ENCODE data around the gene POLR3K. TPM values are rescaled to one million over a fixed set of nuclear protein-coding genes. Genes with fewer than 3 reads are reported as not detected.

The POLR3K gene
- total RNA-seq, 2 donors from 2014 or later: 31.1 to 35.8 TPM

- no peak for DNase-seq
- Mint-ChIP-seq H3K4me1 (no peaks in the 10 kb centered on the region), H3K9me3 (peaks cover 7% of the 10 kb centered on the region), H3K4me3 (no peak overlapping the region), H3K27me3 (ENCODE audit: insufficient read depth) (no peaks in the 10 kb centered on the region), H3K36me3 (ENCODE audit: low read depth) (peaks cover 18% of the 10 kb centered on the region), H3K27ac (peak overlapping the region; percentile 58)
- Histone ChIP-seq H3K36me3 (ENCODE audit: control insufficient read depth, insufficient read depth, low read length) (no peaks in the 10 kb centered on the region), H3K9ac (ENCODE audit: extremely low read depth, low read length, poor library complexity, severe bottlenecking) (no peak overlapping the region), H3K4me3 (ENCODE audit: low read length) (no peak overlapping the region), H3K9me3 (ENCODE audit: control insufficient read depth, low read length) (peaks cover 2% of the 10 kb centered on the region), H3K27ac (ENCODE audit: low read depth, low read length) (no peak overlapping the region), H3K27me3 (ENCODE audit: control insufficient read depth, insufficient read depth, low read length, poor library complexity, severe bottlenecking) (no peaks in the 10 kb centered on the region), H3K4me1 (ENCODE audit: control insufficient read depth, insufficient read depth, low read length) (no peaks in the 10 kb centered on the region)
- WGBS, 2 experiments (ENCODE audit: insufficient coverage in 1 of 2, insufficient read length in 1 of 2): 94 to 96% methylated on average over 7 to 15 of the region's 15 CpGs
- no peak for TF ChIP-seq CTCF (conservative IDR thresholded peaks at IDR 0.05)
These were observed 16.9 kb downstream of the POLR3K start for GRCh38 chr16:36336-36984.

DNA sequence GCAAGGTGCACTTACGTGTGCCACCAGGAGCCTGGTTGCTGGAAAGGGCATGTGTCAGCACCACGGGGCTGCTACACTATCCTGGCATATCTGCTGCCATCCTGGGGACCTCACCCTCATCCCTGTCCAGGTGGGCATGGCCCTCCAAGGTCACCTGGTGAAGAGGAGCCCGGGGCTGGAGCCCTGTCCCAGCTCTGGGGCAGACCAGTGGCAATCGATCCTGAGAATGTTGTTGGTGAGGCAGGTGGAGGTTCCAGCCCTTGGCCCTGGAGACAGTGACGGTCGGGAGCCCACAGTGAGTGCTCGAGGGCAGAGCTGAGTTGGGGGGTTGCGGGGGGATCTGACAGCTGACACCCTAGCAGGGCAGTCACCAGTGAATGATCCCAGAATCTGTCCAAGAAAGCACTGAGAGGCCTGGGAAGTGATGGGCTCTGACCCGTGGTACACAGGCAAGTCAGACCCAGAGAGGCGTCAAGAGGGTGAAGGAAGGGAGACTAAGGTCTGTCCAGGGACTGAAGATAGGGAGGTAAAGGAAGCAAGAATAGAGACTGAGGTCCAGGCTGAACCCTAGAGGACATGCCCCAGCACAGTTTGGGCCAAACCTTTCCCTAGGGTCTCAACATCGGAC, 17.6 kb downstream of the POLR3K start:
- Histone ChIP-seq H3K36me3 (ENCODE audit: control insufficient read depth, insufficient read depth, low read length) (no peaks in the 10 kb centered on the region), H3K9me3 (ENCODE audit: control insufficient read depth, low read length) (no peaks in the 10 kb centered on the region), H3K4me1 (ENCODE audit: control insufficient read depth, insufficient read depth, low read length) (no peaks in the 10 kb centered on the region), H3K4me3 (ENCODE audit: low read length) (no peak overlapping the region), H3K9ac (ENCODE audit: extremely low read depth, low read length, poor library complexity, severe bottlenecking) (no peak overlapping the region), H3K27ac (ENCODE audit: low read depth, low read length) (no peak overlapping the region), H3K27me3 (ENCODE audit: control insufficient read depth, insufficient read depth, low read length, poor library complexity, severe bottlenecking) (no peaks in the 10 kb centered on the region)
- Mint-ChIP-seq H3K9me3 (peaks cover under 1% of the 10 kb centered on the region), H3K36me3 (ENCODE audit: low read depth) (peaks cover 11% of the 10 kb centered on the region), H3K4me3 (no peak overlapping the region), H3K27ac (peak overlapping the region; percentile 58), H3K27me3 (ENCODE audit: insufficient read depth) (no peaks in the 10 kb centered on the region), H3K4me1 (no peaks in the 10 kb centered on the region)
- DNase-seq: no peak
- no peak for TF ChIP-seq CTCF (conservative IDR thresholded peaks at IDR 0.05)
- WGBS, 2 experiments (ENCODE audit: insufficient coverage in 1 of 2, insufficient read length in 1 of 2): 83 to 88% methylated on average over 8 to 10 of the region's 11 CpGs

DNA sequence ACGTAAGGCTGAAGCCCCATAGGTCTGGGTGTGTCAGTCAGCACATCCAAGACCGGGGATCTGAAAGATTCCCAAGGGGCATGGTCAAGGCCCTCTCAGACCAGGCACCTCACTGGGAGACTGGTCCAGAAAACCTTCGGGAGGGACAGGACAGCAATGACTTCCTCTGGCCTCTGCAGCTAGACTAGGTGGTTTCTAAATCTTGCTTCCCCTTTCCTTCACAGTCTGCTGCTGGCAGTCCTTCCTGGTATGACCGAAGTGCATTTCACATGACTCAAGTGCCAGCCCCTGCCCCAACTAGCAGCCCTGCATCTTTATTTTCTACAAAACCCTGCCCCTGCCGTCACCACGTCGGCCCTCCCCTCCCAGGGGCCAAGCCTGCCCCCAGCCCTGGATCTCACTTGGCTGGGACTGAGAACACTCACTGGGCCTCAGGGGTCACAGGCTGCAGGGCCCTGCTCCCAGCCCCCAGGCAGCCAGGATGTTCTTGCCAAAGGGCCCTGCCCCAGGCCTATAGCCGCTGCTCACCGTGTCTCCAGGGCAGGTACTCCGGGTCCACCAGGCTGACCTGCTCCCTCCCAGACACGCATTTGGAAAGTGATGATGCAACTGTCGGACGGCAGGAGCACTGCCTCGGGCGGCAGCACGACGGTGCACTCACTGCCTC, 18.3 kb downstream of the POLR3K start:
- Histone ChIP-seq H3K4me1 (ENCODE audit: control insufficient read depth, insufficient read depth, low read length) (no peaks in the 10 kb centered on the region), H3K27me3 (ENCODE audit: control insufficient read depth, insufficient read depth, low read length, poor library complexity, severe bottlenecking) (no peaks in the 10 kb centered on the region), H3K9me3 (ENCODE audit: control insufficient read depth, low read length) (no peaks in the 10 kb centered on the region), H3K9ac (ENCODE audit: extremely low read depth, low read length, poor library complexity, severe bottlenecking) (no peak overlapping the region), H3K4me3 (ENCODE audit: low read length) (no peak overlapping the region), H3K36me3 (ENCODE audit: control insufficient read depth, insufficient read depth, low read length) (no peaks in the 10 kb centered on the region), H3K27ac (ENCODE audit: low read depth, low read length) (no peak overlapping the region)
- Mint-ChIP-seq H3K27me3 (ENCODE audit: insufficient read depth) (no peaks in the 10 kb centered on the region), H3K9me3 (no peaks in the 10 kb centered on the region), H3K36me3 (ENCODE audit: low read depth) (peaks cover 10% of the 10 kb centered on the region), H3K4me3 (no peak overlapping the region), H3K27ac (no peak overlapping the region), H3K4me1 (no peaks in the 10 kb centered on the region)
- no peak for DNase-seq
- WGBS, 2 experiments (ENCODE audit: insufficient coverage in 1 of 2, insufficient read length in 1 of 2): 76 to 77% methylated on average over 16 to 17 of the region's 17 CpGs
- TF ChIP-seq CTCF (conservative IDR thresholded peaks at IDR 0.05): no peak
